Neural cell (in vitro differentiated cells): Measurements from ENCODE around the gene NUDT8. TPM values are rescaled to one million over a fixed set of nuclear protein-coding genes. Genes with fewer than 3 reads are reported as not detected.

Experiments used
- H2AFZ ChIP-seq: fragments of 200-600, 300-800 bp; sonication (generic), shearing (Covaris generic); 2 replicates; pipeline ENCODE4 v1.6.0; 2014; ENCODE audit warnings: low read depth, mild to moderate bottlenecking, antibody characterized with exemption, low read length, moderate library complexity
- H3F3A ChIP-seq: fragments of 200-600 bp; shearing (Covaris generic); 2 replicates; pipeline ENCODE4 v1.6.1; 2016; ENCODE audit warnings: mild to moderate bottlenecking, moderate library complexity, mixed read lengths, antibody characterized with exemption, low read length; ENCODE audit not compliant: insufficient read depth, poor library complexity, severe bottlenecking
- H3K27ac ChIP-seq: fragments of 200-600, 300-800 bp; sonication (generic), shearing (Covaris generic); 2 replicates; pipeline ENCODE4 v1.5.1; 2014; ENCODE audit warnings: mild to moderate bottlenecking, low read length, moderate library complexity
- H3K27me3 ChIP-seq: fragments of 300-800, 200-600 bp; sonication (generic), shearing (Covaris generic); 2 replicates; pipeline ENCODE4 v1.6.0; 2014; ENCODE audit warnings: mild to moderate bottlenecking, low read depth, low read length, moderate library complexity; ENCODE audit not compliant: insufficient read depth
- H3K36me3 ChIP-seq: fragments of 300-800, 200-600 bp; sonication (generic), shearing (Covaris generic); 2 replicates; pipeline ENCODE4 v1.5.1; 2014; ENCODE audit warnings: mild to moderate bottlenecking, antibody characterized with exemption, low read length, moderate library complexity; ENCODE audit not compliant: insufficient read depth
- H3K4me2 ChIP-seq: fragments of 300-800, 200-600 bp; sonication (generic), shearing (Covaris generic); 2 replicates; pipeline ENCODE4 v1.6.0; 2014; ENCODE audit warnings: mild to moderate bottlenecking, low read length
- H3K4me3 ChIP-seq: fragments of 300-800, 200-600 bp; sonication (generic), shearing (Covaris generic); 2 replicates; pipeline ENCODE4 v1.5.1; 2014; ENCODE audit warnings: mild to moderate bottlenecking, low read length, moderate library complexity
- H3K79me2 ChIP-seq: fragments of 200-600 bp; shearing (Covaris generic); replicated peaks from 2 replicates; pipeline ENCODE4 v1.6.0; 2014; ENCODE audit warnings: mild to moderate bottlenecking, low read length, moderate library complexity; ENCODE audit not compliant: insufficient read depth
- H3K9ac ChIP-seq: fragments of 300-800, 200-600 bp; sonication (generic), shearing (Covaris generic); 2 replicates; pipeline ENCODE4 v1.6.1; 2016; ENCODE audit warnings: mild to moderate bottlenecking, low read length, mixed read lengths
- H3K9me2 ChIP-seq: fragments of 200-600 bp; shearing (Covaris generic); 2 replicates; pipeline ENCODE4 v1.6.1; 2016; ENCODE audit warnings: mild to moderate bottlenecking, low read length, mixed read lengths; ENCODE audit not compliant: insufficient read depth
- H3K9me3 ChIP-seq: fragments of 200-600, 300-800 bp; sonication (generic), shearing (Covaris generic); 2 replicates; pipeline ENCODE4 v1.6.1; 2016; ENCODE audit warnings: mild to moderate bottlenecking, mixed run types, low read length, moderate library complexity, mixed read lengths
- H4K20me1 ChIP-seq: fragments of 200-600 bp; shearing (Covaris generic); 2 replicates; pipeline ENCODE4 v1.6.1; 2016; ENCODE audit warnings: mild to moderate bottlenecking, mixed run types; ENCODE audit not compliant: insufficient read depth
- EP300 ChIP-seq: fragments of 450-650 bp; conservative IDR thresholded peaks from 2 replicates; pipeline ENCODE4 v1.6.1; 2014; ENCODE audit warnings: antibody characterized with exemption, mild to moderate bottlenecking, moderate library complexity; ENCODE audit not compliant: poor library complexity, severe bottlenecking
- EZH2 ChIP-seq: fragments of 200-600, 300-800 bp; shearing (Covaris generic), sonication (generic); IDR thresholded peaks from 2 replicates; pipeline ENCODE4 v1.6.1; 2014; ENCODE audit warnings: antibody characterized with exemption, low read length, borderline replicate concordance, mild to moderate bottlenecking; ENCODE audit not compliant: insufficient read depth, poor library complexity, severe bottlenecking
- MXI1 ChIP-seq: fragments of 450-650 bp; conservative IDR thresholded peaks from 2 replicates; pipeline ENCODE4 v1.6.1; 2014; ENCODE audit warnings: antibody characterized with exemption, mild to moderate bottlenecking; ENCODE audit not compliant: poor library complexity, severe bottlenecking
- POLR2AphosphoS5 ChIP-seq: IDR thresholded peaks from 2 replicates; pipeline ENCODE4 v1.6.1; 2012
- RAD21 ChIP-seq: fragments of 450-650 bp; conservative IDR thresholded peaks from 2 replicates; pipeline ENCODE4 v1.6.1; 2014; ENCODE audit warnings: antibody characterized with exemption, mild to moderate bottlenecking, moderate library complexity
- SMC3 ChIP-seq: fragments of 450-650 bp; conservative IDR thresholded peaks from 2 replicates; pipeline ENCODE4 v1.6.1; 2014; ENCODE audit warnings: antibody characterized with exemption, mild to moderate bottlenecking, moderate library complexity; ENCODE audit not compliant: poor library complexity
- TAF1 ChIP-seq: IDR thresholded peaks from 2 replicates; pipeline ENCODE4 v1.6.1; 2012; ENCODE audit warnings: low read depth
- polyA plus RNA-seq: library from polyadenylated mRNA; depleted of rRNA; stranded (reverse); fragments of >200 nt; gene quantifications from 2 replicates; pipeline ENCODE4 v1.2.3, GENCODE V29; 2014
- TF ChIP-seq, protein P1 (sequence below): fragments of 450-650 bp; IDR thresholded peaks from 2 replicates; pipeline ENCODE4 v1.5.1; 2014; ENCODE audit warnings: antibody characterized with exemption, mild to moderate bottlenecking, moderate library complexity; ENCODE audit not compliant: poor library complexity, severe bottlenecking
- TF ChIP-seq, protein P2 (sequence below): IDR thresholded peaks from 2 replicates; pipeline ENCODE4 v1.6.1; 2012; ENCODE audit warnings: borderline replicate concordance

NUDT8 gene
- polyA plus RNA-seq, 1 donor from 2014 or later: not detected

DNA sequence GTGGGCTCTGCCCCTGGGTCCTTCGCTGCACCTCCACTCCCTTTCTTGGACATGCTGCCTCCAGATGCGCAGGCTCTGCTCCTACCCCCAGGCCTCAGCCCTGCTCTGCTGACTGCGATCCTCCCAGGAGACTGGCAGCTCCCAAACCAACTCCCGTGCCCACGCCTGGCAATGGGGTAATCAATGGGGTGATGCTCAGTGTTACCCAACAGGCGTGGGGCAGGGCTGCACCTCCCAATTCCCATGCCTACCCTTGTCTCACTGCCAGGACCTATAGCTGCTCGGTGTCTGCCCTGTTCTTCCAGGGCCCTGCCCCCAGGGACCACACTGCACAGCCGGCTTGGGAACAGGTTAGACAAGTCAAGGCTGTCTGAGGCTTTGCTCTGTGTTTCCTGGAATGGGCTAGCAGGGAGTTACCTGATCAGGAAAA is 44.7 kb upstream of the NUDT8 start, which contains the start of gene ALDH3B2:
Gene ALDH3B2 (minus strand): TSS at position 182 of the 430 bp plus-strand sequence. CDS start 7,688 bp downstream, outside the sequence.
- Histone ChIP-seq H2AFZ (no peak within 1 kb of the TSS), H3K9me2 (no peaks in the 10 kb centered on the region), H3K4me2 (no peak within 1 kb of the TSS)

DNA sequence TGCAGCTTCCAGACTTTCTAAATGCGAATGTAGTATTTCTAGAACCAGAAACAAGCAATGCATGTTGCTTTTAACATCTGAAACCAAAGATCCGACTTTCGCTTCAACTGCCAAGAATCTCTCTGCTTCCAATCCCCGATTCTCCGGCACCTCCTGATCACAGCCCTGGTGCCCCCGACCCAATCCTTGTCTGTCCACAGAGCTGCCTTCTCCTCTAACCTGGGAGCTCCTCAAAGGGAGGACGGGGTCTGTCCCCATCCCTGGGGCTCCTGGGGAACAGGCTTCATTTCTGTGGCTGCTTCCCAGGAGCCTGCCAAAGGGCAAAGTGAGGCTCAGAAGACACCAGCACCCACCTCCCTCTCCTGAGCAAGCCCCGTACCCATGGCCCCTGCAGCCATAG is 44.2 kb upstream of the NUDT8 start:
- no peak overlapping the region for H3K9ac ChIP-seq
- H3K4me3 ChIP-seq: no peak overlapping the region
- no peak overlapping the region for H3K27ac ChIP-seq
- H4K20me1 ChIP-seq: no peaks in the 10 kb centered on the region
- H3K79me2 ChIP-seq: no peaks in the 10 kb centered on the region
- TF ChIP-seq MXI1: no peak
- no peak for TF ChIP-seq EP300
- TF ChIP-seq POLR2AphosphoS5: no peak
- no peak for TF ChIP-seq TAF1
- TF ChIP-seq RAD21: no peak
- TF ChIP-seq SMC3: no peak
- TF ChIP-seq, protein P1, sequence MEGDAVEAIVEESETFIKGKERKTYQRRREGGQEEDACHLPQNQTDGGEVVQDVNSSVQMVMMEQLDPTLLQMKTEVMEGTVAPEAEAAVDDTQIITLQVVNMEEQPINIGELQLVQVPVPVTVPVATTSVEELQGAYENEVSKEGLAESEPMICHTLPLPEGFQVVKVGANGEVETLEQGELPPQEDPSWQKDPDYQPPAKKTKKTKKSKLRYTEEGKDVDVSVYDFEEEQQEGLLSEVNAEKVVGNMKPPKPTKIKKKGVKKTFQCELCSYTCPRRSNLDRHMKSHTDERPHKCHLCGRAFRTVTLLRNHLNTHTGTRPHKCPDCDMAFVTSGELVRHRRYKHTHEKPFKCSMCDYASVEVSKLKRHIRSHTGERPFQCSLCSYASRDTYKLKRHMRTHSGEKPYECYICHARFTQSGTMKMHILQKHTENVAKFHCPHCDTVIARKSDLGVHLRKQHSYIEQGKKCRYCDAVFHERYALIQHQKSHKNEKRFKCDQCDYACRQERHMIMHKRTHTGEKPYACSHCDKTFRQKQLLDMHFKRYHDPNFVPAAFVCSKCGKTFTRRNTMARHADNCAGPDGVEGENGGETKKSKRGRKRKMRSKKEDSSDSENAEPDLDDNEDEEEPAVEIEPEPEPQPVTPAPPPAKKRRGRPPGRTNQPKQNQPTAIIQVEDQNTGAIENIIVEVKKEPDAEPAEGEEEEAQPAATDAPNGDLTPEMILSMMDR: no peak
- no peak for TF ChIP-seq EZH2
- TF ChIP-seq, protein P2, sequence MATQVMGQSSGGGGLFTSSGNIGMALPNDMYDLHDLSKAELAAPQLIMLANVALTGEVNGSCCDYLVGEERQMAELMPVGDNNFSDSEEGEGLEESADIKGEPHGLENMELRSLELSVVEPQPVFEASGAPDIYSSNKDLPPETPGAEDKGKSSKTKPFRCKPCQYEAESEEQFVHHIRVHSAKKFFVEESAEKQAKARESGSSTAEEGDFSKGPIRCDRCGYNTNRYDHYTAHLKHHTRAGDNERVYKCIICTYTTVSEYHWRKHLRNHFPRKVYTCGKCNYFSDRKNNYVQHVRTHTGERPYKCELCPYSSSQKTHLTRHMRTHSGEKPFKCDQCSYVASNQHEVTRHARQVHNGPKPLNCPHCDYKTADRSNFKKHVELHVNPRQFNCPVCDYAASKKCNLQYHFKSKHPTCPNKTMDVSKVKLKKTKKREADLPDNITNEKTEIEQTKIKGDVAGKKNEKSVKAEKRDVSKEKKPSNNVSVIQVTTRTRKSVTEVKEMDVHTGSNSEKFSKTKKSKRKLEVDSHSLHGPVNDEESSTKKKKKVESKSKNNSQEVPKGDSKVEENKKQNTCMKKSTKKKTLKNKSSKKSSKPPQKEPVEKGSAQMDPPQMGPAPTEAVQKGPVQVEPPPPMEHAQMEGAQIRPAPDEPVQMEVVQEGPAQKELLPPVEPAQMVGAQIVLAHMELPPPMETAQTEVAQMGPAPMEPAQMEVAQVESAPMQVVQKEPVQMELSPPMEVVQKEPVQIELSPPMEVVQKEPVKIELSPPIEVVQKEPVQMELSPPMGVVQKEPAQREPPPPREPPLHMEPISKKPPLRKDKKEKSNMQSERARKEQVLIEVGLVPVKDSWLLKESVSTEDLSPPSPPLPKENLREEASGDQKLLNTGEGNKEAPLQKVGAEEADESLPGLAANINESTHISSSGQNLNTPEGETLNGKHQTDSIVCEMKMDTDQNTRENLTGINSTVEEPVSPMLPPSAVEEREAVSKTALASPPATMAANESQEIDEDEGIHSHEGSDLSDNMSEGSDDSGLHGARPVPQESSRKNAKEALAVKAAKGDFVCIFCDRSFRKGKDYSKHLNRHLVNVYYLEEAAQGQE: no peak
- no peaks in the 10 kb centered on the region for H3F3A ChIP-seq
- no peak overlapping the region for H2AFZ ChIP-seq
- no peaks in the 10 kb centered on the region for H3K27me3 ChIP-seq
- no peaks in the 10 kb centered on the region for H3K9me2 ChIP-seq
- no peaks in the 10 kb centered on the region for H3K36me3 ChIP-seq
- H3K9me3 ChIP-seq: no peaks in the 10 kb centered on the region
- H3K4me2 ChIP-seq: no peak overlapping the region

More for the DNA sequence above, 44.7 kb upstream of the NUDT8 start, which contains the start of gene ALDH3B2:
- Histone ChIP-seq H3K9ac (no peak within 1 kb of the TSS), H3K27me3 (no peaks in the 10 kb centered on the region), H3K27ac (no peak within 1 kb of the TSS), H3K9me3 (no peaks in the 10 kb centered on the region), H4K20me1 (no peaks in the 10 kb centered on the region), H3F3A (no peaks in the 10 kb centered on the region), H3K79me2 (no peaks in the 10 kb centered on the region), H3K36me3 (no peaks in the 10 kb centered on the region), H3K4me3 (no peak within 1 kb of the TSS)
- TF ChIP-seq, protein P2: no peak
- TF ChIP-seq EP300 (no peak), POLR2AphosphoS5 (no peak), TAF1 (no peak), RAD21 (no peak), EZH2 (no peak), SMC3 (no peak), MXI1 (no peak)
- TF ChIP-seq, protein P1: no peak
